ENCODE measurements around the gene CFAP46. TPM values are rescaled to one million over a fixed set of nuclear protein-coding genes. Genes with fewer than 3 reads are reported as not detected.
"Not testable (repeated sequence)": the region's sequence is repeated elsewhere in the genome, so short reads cannot be mapped to it uniquely, and the experiment has no call there.

CFAP46 gene
- total and polyA plus RNA-seq, 4 donors: 0.33 to 0.59 (median 0.42) TPM

GRCh38 chr10:132932461-132933307 is 9.7 kb downstream of the CFAP46 start:
- Histone ChIP-seq H3K27ac (ENCODE audit: low read depth in 1 of 2, low read length in 2 of 2) (no peak overlapping the region), H3K9me3 (ENCODE audit: control insufficient read depth in 4 of 4, low read length in 3 of 4) (no peaks in the 10 kb centered on the region), H3K9ac (ENCODE audit: low read depth in 1 of 2, low read length in 2 of 2) (no peak overlapping the region), H3K4me3 (ENCODE audit: low read depth in 1 of 3, low read length in 3 of 3) (no peak overlapping the region), H3K27me3 (ENCODE audit: control insufficient read depth in 4 of 4, insufficient read depth in 4 of 4, low read length in 3 of 4) (no peaks in the 10 kb centered on the region), H3K36me3 (ENCODE audit: control insufficient read depth in 4 of 4, insufficient read depth in 3 of 4, low read depth in 1 of 4, low read length in 3 of 4) (no peaks in the 10 kb centered on the region), H3K4me1 (ENCODE audit: control insufficient read depth in 4 of 4, insufficient read depth in 4 of 4, low read length in 3 of 4) (no peaks in the 10 kb centered on the region)
- no peak for TF ChIP-seq GABPA (IDR thresholded peaks at IDR 0.05 in 1 of 2, conservative IDR thresholded peaks at IDR 0.05 in 1 of 2)
- no peak for TF ChIP-seq MAX (IDR thresholded peaks at IDR 0.05)
- no peak for TF ChIP-seq YY1 (IDR thresholded peaks at IDR 0.05)
- TF ChIP-seq ATF3 (IDR thresholded peaks at IDR 0.05): no peak
- TF ChIP-seq HNF4A (conservative IDR thresholded peaks at IDR 0.05): no peak
- TF ChIP-seq CTCF (IDR thresholded peaks at IDR 0.05; ENCODE audit: low read depth, low read length, missing input control): no peak
- no peak for TF ChIP-seq RAD21 (IDR thresholded peaks at IDR 0.05)
- no peak for TF ChIP-seq ZBTB33 (IDR thresholded peaks at IDR 0.05)
- no peak for TF ChIP-seq FOXA1 (IDR thresholded peaks at IDR 0.05)
- TF ChIP-seq JUND (IDR thresholded peaks at IDR 0.05): no peak
- WGBS: 85% methylated on average over 25 of the region's 25 CpGs
- no peak for DNase-seq (ENCODE audit: low spot score)

- H3K27me3 ChIP-seq (ENCODE audit: control insufficient read depth in 4 of 4, insufficient read depth in 4 of 4, low read length in 3 of 4); DNase-seq (ENCODE audit: low spot score); H3K4me3 ChIP-seq (ENCODE audit: low read depth in 1 of 3, low read length in 3 of 3); H3K9me3 ChIP-seq (ENCODE audit: control insufficient read depth in 4 of 4, low read length in 3 of 4); H3K9ac ChIP-seq (ENCODE audit: low read depth in 1 of 2, low read length in 2 of 2); H3K36me3 ChIP-seq (ENCODE audit: control insufficient read depth in 4 of 4, insufficient read depth in 3 of 4, low read depth in 1 of 4, low read length in 3 of 4); H3K27ac ChIP-seq (ENCODE audit: low read depth in 1 of 2, low read length in 2 of 2); H3K4me1 ChIP-seq (ENCODE audit: control insufficient read depth in 4 of 4, insufficient read depth in 4 of 4, low read length in 3 of 4): not testable (repeated sequence)
- WGBS: 77% methylated on average over 6 of the region's 6 CpGs
These were observed 10.8 kb downstream of the CFAP46 start for GRCh38 chr10:132931258-132932250.

GRCh38 chr10:132930701-132931100 is 11.7 kb downstream of the CFAP46 start:
- H3K27me3 ChIP-seq (ENCODE audit: control insufficient read depth in 4 of 4, insufficient read depth in 4 of 4, low read length in 3 of 4); H3K27ac ChIP-seq (ENCODE audit: low read depth in 1 of 2, low read length in 2 of 2); H3K36me3 ChIP-seq (ENCODE audit: control insufficient read depth in 4 of 4, insufficient read depth in 3 of 4, low read depth in 1 of 4, low read length in 3 of 4); H3K9ac ChIP-seq (ENCODE audit: low read depth in 1 of 2, low read length in 2 of 2); H3K9me3 ChIP-seq (ENCODE audit: control insufficient read depth in 4 of 4, low read length in 3 of 4); DNase-seq (ENCODE audit: low spot score); H3K4me3 ChIP-seq (ENCODE audit: low read depth in 1 of 3, low read length in 3 of 3); H3K4me1 ChIP-seq (ENCODE audit: control insufficient read depth in 4 of 4, insufficient read depth in 4 of 4, low read length in 3 of 4): not testable (repeated sequence)
- 59% methylated on average over 1 of the region's 3 CpGs for WGBS

All from liver (tissue), 9 donors.